ENCODE data around the gene UPK3A.

The UPK3A gene

GRCh38 chr22:45246060-45246985 lies 38.4 kb upstream of the UPK3A start:
- H3K4me3 ChIP-seq (ENCODE audit: low read depth, low read length) = no peak overlapping the region
- ChIA-PET POLR2A (interaction anchor here (0.6 to 1.2 kb wide), 5 partner anchors 34 to 366 kb away, joined by 3 to 4 read pairs (median 3); no protein-coding TSS in a partner anchor), CTCF (interaction anchor here (0.7 to 1.4 kb wide), 8 partner anchors 17 to 308 kb away, joined by 3 to 5 read pairs (median 4); no protein-coding TSS in a partner anchor)
- no peak for TF ChIP-seq CTCF (IDR thresholded peaks at IDR 0.05; ENCODE audit: insufficient read depth, low read length, missing control alignments)
- DNase-seq (ENCODE audit: low read depth, low spot score) = peak; percentile 97

- no peak for DNase-seq (ENCODE audit: low read depth, low spot score)
- no peak overlapping the region for H3K4me3 ChIP-seq (ENCODE audit: low read depth, low read length)
- TF ChIP-seq CTCF (IDR thresholded peaks at IDR 0.05; ENCODE audit: insufficient read depth, low read length, missing control alignments) = no peak
- CTCF ChIA-PET = interaction anchor here (0.6 to 1.3 kb wide), 3 partner anchors 18 to 311 kb away, joined by 3 read pairs; no protein-coding TSS in a partner anchor
- POLR2A ChIA-PET = no interaction called here
Measured at GRCh38 chr22:45248832-45249561, 35.8 kb upstream of the UPK3A start.

GRCh38 chr22:45251825-45252224 lies 32.9 kb upstream of the UPK3A start:
- POLR2A ChIA-PET = no interaction called here
- DNase-seq (ENCODE audit: low read depth, low spot score) = no peak
- no peak for TF ChIP-seq CTCF (IDR thresholded peaks at IDR 0.05; ENCODE audit: insufficient read depth, low read length, missing control alignments)
- H3K4me3 ChIP-seq (ENCODE audit: low read depth, low read length) = no peak overlapping the region
- CTCF ChIA-PET = no interaction called here

- no peak for DNase-seq (ENCODE audit: low read depth, low spot score)
- ChIA-PET CTCF (interaction anchor here (0.8 to 1.4 kb wide), 2 partner anchors 10 to 301 kb away, joined by 3 to 4 read pairs; no protein-coding TSS in a partner anchor), POLR2A (no interaction called here)
- no peak overlapping the region for H3K4me3 ChIP-seq (ENCODE audit: low read depth, low read length)
- TF ChIP-seq CTCF (IDR thresholded peaks at IDR 0.05; ENCODE audit: insufficient read depth, low read length, missing control alignments) = no peak
Measured at GRCh38 chr22:45253039-45253641, 31.6 kb upstream of the UPK3A start.

GRCh38 chr22:45254388-45254787 lies 30.4 kb upstream of the UPK3A start:
- no peak overlapping the region for H3K4me3 ChIP-seq (ENCODE audit: low read depth, low read length)
- TF ChIP-seq CTCF (IDR thresholded peaks at IDR 0.05; ENCODE audit: insufficient read depth, low read length, missing control alignments) = no peak
- no peak for DNase-seq (ENCODE audit: low read depth, low spot score)
- CTCF ChIA-PET = interaction anchor here (0.8 kb wide), 1 partner anchor 153 kb away, joined by 3 read pairs; no protein-coding TSS in a partner anchor
- POLR2A ChIA-PET = no interaction called here

Data from AG04449 (cell line).